ENCODE measurements around the gene CREB3L2.

- TF ChIP-seq, protein P1, sequence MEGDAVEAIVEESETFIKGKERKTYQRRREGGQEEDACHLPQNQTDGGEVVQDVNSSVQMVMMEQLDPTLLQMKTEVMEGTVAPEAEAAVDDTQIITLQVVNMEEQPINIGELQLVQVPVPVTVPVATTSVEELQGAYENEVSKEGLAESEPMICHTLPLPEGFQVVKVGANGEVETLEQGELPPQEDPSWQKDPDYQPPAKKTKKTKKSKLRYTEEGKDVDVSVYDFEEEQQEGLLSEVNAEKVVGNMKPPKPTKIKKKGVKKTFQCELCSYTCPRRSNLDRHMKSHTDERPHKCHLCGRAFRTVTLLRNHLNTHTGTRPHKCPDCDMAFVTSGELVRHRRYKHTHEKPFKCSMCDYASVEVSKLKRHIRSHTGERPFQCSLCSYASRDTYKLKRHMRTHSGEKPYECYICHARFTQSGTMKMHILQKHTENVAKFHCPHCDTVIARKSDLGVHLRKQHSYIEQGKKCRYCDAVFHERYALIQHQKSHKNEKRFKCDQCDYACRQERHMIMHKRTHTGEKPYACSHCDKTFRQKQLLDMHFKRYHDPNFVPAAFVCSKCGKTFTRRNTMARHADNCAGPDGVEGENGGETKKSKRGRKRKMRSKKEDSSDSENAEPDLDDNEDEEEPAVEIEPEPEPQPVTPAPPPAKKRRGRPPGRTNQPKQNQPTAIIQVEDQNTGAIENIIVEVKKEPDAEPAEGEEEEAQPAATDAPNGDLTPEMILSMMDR (IDR thresholded peaks at IDR 0.05 in 4 of 5, conservative IDR thresholded peaks at IDR 0.05 in 1 of 5): no peak
- TF ChIP-seq POLR2A (IDR thresholded peaks at IDR 0.05): no peak
Measured at GRCh38 chr7:138000081-138000701, 1.7 kb downstream of the CREB3L2 start.
